Caki2 (cell line): ENCODE results near the gene GCDH. TPM values are rescaled to one million over a fixed set of nuclear protein-coding genes. Genes with fewer than 3 reads are reported as not detected.
"Not testable (repeated sequence)": the region's sequence is repeated elsewhere in the genome, so short reads cannot be mapped to it uniquely, and the experiment has no call there.

Source experiments
- DNase-seq: peaks from one replicate; pipeline ENCODE4 v3.0.0-alpha.2; 2015; ENCODE audit warnings: low read depth
- in situ Hi-C: cut with HindIII; loops from 2 replicates; pipeline ENCODE4 v1.10.0; 2016; ENCODE audit warnings: low sequenced_read_pairs, low pct_unique_long_range_greater_than_20kb, mixed read lengths
- total RNA-seq: library from RNA; depleted of rRNA; stranded (reverse); fragments of >200 nt; shearing (Covaris generic); gene quantifications from 2 replicates; pipeline ENCODE4 v1.2.3, GENCODE V29; 2014; ENCODE audit warnings: low replicate concordance; rRNA removed

GCDH gene
- 38.0 and 66.1 TPM in 2 replicates for total RNA-seq

DNA sequence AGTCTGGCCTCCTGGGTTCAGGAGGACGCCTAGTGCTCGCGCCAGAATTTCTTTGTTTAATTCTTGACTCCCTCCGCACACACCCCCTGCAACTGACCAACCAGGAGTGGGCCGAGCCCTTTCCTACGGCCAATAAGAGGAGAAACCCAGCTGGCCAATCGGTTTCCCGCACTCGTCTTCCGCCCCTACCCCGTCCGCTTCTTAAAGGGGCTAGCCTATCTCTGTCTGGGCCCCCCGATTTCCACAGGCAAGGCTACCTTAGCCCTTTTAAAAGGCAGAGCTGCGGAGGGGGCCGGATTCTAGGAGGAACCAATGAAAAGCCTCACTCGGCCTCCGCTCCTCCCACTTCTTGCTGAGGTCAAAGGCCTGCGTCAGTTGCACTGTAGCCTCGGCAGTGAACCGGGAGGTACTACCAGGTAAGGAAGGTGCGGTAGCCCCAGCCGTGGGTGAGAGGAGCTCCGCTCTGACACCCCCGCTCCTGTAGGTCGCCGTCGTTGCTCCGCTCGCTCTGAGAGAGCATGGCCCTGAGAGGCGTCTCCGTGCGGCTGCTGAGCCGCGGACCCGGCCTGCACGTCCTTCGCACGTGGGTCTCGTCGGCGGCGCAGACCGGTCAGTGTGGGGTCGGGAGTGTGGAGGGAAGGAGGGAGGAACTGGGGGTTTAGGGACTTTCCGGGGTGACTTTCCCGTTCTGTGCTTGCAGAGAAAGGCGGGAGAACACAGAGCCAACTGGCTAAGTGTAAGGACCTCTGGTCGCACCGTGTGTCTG is at the start of gene GCDH:
GCDH (plus strand) TSS at position 374 of the 766 bp plus-strand sequence; CDS start at position 519, 145 bp downstream.
- in situ Hi-C loops, result no loop called here
- DNase-seq, result peak; percentile 100

DNA sequence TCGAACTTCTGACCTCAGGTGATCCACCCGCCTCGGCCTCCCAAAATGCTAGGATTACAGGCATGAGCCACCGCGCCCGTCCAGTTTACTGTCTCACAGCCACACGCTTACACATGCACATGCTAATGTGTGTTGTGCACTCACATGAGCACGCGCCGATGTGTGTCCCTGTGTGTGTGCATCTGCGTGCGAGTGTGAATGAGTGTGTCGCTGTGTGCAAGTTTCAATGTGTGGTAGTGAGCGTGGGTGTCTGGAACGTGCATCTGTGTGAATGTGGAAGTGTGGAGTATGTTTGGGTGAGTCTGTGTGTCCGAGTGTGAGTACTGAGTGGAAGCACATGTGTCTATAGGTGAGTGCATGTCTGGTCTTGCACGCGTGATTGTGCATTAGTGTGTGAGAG is 48.4 kb upstream of the GCDH start:
- in situ Hi-C loops, result no loop called here

GRCh38 chr19:12843328-12843727 is 47.6 kb upstream of the GCDH start:
- no peak for DNase-seq

More for the DNA sequence above, 48.4 kb upstream of the GCDH start:
- no peak for DNase-seq

GRCh38 chr19:12843999-12844732 is 46.8 kb upstream of the GCDH start:
- no peak for DNase-seq
- in situ Hi-C loops, result no loop called here

More at GRCh38 chr19:12843328-12843727, 47.6 kb upstream of the GCDH start:
- in situ Hi-C loops, result no loop called here

- in situ Hi-C loops, DNase-seq: not testable (repeated sequence)
These were observed 44.3 kb upstream of the GCDH start for GRCh38 chr19:12846613-12847012.

DNA sequence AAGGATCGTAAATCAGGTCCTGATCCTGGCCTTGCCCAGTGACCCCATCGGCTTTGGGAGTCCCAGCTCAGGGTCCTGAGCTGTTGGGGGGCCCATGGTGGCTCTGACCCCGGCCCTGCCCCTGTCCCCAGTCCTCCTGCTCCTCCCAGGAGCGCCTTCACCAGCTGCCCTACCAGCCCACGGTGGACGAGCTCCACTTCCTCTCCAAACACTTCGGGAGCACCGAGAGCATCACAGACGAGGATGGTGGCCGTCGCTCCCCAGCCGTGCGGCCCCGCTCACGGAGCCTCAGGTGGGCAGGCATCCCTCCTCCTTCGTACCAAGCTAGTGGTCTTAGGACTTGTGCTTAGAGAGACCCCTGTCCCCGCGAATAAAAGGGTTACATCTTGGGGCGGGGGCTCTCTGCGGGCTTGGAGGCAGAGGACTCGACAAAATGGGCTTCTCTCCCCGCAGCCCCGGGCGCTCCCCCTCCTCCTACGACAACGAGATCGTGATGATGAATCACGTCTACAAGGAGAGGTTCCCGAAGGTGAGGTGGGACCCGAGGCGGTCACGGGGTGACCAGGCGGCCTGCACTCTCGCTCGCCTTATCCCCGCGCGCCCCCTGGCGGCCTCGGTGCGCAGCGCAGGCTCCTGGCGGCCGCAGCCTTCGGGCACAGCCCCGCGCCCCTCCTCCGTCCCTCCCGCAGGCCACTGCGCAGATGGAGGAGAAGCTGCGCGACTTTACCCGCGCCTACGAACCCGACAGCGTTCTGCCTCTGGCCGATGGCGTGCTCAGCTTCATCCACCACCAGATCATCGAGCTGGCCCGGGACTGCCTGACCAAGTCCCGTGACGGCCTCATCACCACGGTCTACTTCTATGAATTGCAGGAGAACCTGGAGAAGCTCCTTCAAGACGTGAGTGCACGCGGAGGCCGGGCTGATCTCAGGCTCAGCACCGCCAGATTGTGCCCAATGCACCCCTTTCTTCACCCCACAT is 43.5 kb upstream of the GCDH start:
- in situ Hi-C loops, result no loop called here
- peak; percentile 91 for DNase-seq

GRCh38 chr19:12856653-12857052 is 34.3 kb upstream of the GCDH start:
- DNase-seq, result no peak
- in situ Hi-C loops, result no loop called here

DNA sequence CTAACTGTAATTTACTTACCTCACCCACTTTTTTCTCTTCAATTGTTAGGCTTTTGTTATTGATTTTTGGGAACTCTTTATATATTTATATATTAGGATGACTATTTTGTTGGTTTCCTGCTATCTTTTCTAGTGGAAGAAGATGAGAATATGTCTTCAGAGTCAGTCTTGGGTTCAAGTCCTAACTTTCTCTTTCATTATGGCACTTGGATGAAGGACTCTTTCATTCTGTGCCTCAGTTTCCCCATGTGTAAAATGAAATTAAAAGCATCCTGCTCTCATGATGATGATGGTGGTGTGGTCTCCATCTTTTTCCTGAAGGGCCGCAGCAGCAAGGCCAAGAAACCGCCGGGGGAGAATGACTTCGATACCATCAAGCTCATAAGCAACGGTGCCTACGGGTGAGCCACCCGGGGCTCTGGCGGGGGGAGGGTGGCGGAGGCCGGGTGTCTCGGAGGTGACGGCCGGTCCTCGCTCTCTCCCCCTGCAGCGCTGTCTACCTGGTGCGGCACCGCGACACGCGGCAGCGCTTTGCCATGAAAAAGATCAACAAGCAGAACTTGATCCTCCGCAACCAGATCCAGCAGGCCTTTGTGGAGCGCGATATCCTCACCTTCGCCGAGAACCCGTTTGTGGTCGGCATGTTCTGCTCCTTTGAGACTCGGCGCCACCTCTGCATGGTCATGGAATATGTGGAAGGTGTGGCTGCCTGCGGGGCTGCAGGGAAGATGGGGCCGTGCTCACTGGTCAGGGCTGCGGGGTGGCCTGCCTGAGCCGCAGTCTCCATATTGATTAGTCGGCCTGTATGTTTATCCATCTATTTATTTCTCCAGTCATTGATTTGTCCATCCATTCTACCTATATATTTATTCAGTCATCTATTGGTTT is 32.7 kb upstream of the GCDH start:
- no peak for DNase-seq
- in situ Hi-C loops, result no loop called here

DNA sequence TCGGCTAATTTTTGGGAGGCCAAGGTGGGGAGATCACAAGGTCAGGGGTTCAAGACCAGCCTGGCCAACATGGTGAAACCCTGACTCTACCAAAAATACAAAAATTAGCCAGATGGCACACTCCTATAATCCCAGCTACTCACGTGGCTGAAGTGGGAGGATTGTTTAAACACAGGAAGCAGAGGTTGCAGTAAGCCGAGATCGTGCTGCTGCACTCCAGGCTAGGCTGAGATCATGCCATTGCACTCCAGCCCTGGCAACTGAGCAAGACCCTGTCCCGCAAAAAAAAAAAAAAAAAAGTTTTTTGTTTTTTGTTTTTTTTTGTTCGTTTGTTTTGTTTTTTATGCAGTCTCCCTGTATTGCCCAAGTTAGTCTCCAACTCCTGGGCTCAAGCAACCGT is 31.4 kb upstream of the GCDH start:
- no peak for DNase-seq
- in situ Hi-C loops, result no loop called here

DNA sequence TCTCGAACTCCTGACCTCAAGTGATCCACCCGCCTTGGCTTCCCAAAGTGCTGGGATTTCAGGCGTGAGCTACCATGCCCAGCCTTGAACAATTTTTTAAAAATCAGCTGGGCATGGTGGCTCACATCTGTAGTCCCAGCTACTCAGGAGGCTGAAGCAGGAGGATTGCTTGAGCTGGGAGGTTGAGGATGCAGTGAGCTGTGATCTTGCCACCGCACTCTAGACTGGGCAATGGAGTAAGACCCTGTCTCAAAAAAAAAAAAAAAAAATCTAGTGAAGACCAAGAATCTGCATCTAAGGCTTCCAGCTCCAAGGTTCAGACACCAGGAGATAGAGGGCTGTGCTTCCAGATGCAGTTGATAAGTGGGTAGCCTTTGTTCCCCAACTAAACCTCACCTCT is 26.8 kb upstream of the GCDH start:
- in situ Hi-C loops, result no loop called here
- DNase-seq, result no peak

DNA sequence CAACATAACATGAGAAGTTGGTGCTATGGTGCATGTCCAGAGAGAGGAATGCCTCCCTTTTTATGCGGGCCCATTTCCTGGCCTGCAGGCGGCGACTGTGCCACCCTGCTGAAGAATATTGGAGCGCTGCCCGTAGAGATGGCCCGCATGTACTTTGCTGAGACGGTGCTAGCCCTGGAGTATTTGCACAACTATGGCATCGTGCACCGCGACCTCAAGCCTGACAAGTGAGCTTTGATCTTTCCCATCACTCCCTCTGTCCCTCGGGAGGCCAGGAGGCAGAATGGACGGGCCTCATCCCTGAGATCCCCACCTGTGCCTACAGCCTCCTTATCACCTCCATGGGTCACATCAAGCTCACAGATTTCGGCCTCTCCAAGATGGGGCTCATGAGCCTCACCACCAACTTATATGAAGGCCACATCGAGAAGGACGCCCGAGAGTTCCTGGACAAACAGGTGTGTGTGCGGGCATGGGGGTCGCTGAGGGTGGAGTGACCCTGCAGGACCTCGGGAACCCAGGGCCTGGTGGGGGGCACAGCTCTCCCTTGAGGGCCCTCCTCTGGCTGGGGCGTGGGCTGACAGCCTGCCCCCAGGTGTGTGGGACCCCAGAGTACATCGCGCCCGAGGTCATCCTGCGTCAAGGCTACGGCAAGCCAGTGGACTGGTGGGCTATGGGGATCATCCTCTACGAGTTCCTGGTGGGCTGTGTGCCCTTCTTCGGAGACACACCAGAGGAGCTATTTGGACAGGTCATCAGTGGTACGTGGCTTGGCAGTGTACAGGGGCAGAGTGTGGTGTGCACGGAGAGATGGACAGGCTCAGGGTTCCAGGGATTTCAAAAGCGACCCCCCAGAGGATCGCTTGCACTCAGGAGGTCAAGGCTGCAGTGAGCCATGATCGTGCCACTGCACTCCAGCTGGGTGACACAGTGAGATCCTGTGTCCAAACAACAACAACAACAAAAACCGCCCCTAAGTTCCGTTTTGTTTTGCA is 25.9 kb upstream of the GCDH start:
- in situ Hi-C loops, result no loop called here
- DNase-seq, result no peak

- DNase-seq, result no peak
- in situ Hi-C loops, result no loop called here
These were observed 25.1 kb upstream of the GCDH start for GRCh38 chr19:12865746-12866415.

DNA sequence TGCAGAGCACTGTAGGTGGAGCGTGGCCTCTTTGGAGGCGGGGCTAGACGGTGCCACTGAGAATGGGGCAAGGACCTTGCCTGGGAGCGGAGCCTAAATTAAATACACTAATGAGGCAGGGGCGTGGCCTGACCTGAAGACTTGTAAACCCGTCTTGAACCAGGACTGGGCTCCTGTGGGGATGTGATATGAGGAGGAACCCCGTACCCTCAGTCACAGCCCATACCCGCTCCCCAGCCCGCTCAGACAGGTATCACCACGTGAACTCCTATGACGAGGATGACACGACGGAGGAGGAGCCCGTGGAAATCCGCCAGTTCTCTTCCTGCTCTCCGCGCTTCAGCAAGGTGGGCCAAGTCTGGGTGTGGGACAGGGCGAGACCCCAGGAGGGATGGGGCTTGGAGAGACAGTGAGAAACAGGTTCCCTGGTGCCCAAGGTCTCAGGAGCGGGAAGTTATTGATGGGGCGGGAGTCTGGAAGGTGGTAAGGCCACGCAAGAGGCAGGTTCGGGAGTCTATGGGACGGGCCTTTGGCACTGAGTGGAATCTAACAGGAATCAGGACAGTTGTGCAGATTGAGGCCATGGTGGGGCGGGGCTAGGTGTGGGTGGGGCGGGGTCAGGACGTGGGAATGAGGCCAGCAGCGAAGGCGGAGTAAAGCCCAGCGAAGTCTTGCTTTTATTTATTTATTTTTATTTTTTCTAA is 24.4 kb upstream of the GCDH start:
- DNase-seq, result no peak
- in situ Hi-C loops, result no loop called here

- in situ Hi-C loops, result no loop called here
These were observed 23.6 kb upstream of the GCDH start for GRCh38 chr19:12867120-12868099.

More at GRCh38 chr19:12867120-12868099, 23.6 kb upstream of the GCDH start:
- peak; percentile 78 for DNase-seq
